GM23338 (cell line): ENCODE measurements around the gene ABHD3. TPM values are rescaled to one million over a fixed set of nuclear protein-coding genes. Genes with fewer than 3 reads are reported as not detected.

Source experiments
- ATAC-seq: fragments of 200-7000 bp; cut with Tn5 transposase; 3 replicates; pipeline ENCODE4 v1.9.1; 2020
- DNase-seq: peaks from one replicate; pipeline ENCODE4 v3.0.0-alpha.2; 2015; ENCODE audit warnings: low spot score
- H2AFZ ChIP-seq: fragments of 200-600 bp; sonication (generic); 2 replicates; pipeline ENCODE4 v1.8.0; 2016; ENCODE audit warnings: antibody characterized with exemption, mild to moderate bottlenecking, moderate library complexity
- H3F3A ChIP-seq: fragments of 200-600 bp; sonication (generic); replicated peaks from 2 replicates; pipeline ENCODE4 v1.8.0; 2017; ENCODE audit warnings: antibody characterized with exemption, mixed run types, low read depth
- H3K27ac ChIP-seq: fragments of 200-600 bp; sonication (generic); 2 replicates; pipeline ENCODE4 v1.6.1; 2016; ENCODE audit warnings: low read depth
- H3K27me3 ChIP-seq: fragments of 200-600 bp; sonication (generic); 2 replicates; pipeline ENCODE4 v1.8.0; 2016; ENCODE audit warnings: mild to moderate bottlenecking, mixed run types, moderate library complexity; ENCODE audit not compliant: insufficient read depth
- H3K36me3 ChIP-seq: fragments of 200-600 bp; sonication (generic); 2 replicates; pipeline ENCODE4 v1.8.0; 2016; ENCODE audit warnings: mild to moderate bottlenecking; ENCODE audit not compliant: insufficient read depth
- H3K4me1 ChIP-seq: fragments of 200-600 bp; sonication (generic); 2 replicates; pipeline ENCODE4 v1.8.0; 2016; ENCODE audit warnings: mild to moderate bottlenecking, moderate library complexity; ENCODE audit not compliant: insufficient read depth
- H3K4me2 ChIP-seq: fragments of 200-600 bp; sonication (generic); 2 replicates; pipeline ENCODE4 v1.7.1; 2017; ENCODE audit warnings: mixed run types
- H3K4me3 ChIP-seq: fragments of 200-600 bp; sonication (generic); 2 replicates; pipeline ENCODE4 v1.6.1; 2016; ENCODE audit warnings: mixed run types
- H3K79me2 ChIP-seq: fragments of 200-600 bp; sonication (generic); replicated peaks from 2 replicates; pipeline ENCODE4 v1.8.0; 2017; ENCODE audit warnings: mild to moderate bottlenecking; ENCODE audit not compliant: insufficient read depth
- H3K9me2 ChIP-seq: fragments of 200-600 bp; sonication (generic); 2 replicates; pipeline ENCODE4 v1.8.0; 2017; ENCODE audit not compliant: insufficient read depth
- H4K20me1 ChIP-seq: fragments of 200-600 bp; sonication (generic); replicated peaks from 2 replicates; pipeline ENCODE4 v1.8.0; 2017; ENCODE audit warnings: mild to moderate bottlenecking; ENCODE audit not compliant: insufficient read depth
- H3K27ac Mint-ChIP-seq: 2 replicates; pipeline ENCODE4 v1.8.0; 2020; ENCODE audit warnings: inconsistent platforms, mild to moderate bottlenecking, moderate library complexity, mixed read lengths
- H3K27me3 Mint-ChIP-seq: 3 replicates; pipeline ENCODE4 v1.8.0; 2022; ENCODE audit warnings: low read depth, mild to moderate bottlenecking, moderate library complexity, mixed read lengths, inconsistent platforms; ENCODE audit not compliant: insufficient read depth, poor library complexity
- H3K36me3 Mint-ChIP-seq: 3 replicates; pipeline ENCODE4 v1.8.0; 2021; ENCODE audit warnings: low read depth, mild to moderate bottlenecking, inconsistent platforms, moderate library complexity, mixed read lengths
- H3K4me1 Mint-ChIP-seq: 3 replicates; pipeline ENCODE4 v1.8.0; 2020; ENCODE audit warnings: mild to moderate bottlenecking, inconsistent platforms, mixed read lengths
- H3K4me3 Mint-ChIP-seq: 3 replicates; pipeline ENCODE4 v1.8.0; 2021; ENCODE audit warnings: moderate library complexity, mild to moderate bottlenecking, inconsistent platforms, mixed read lengths
- H3K9me3 Mint-ChIP-seq: 3 replicates; pipeline ENCODE4 v1.8.0; 2020; ENCODE audit warnings: moderate library complexity, mild to moderate bottlenecking, inconsistent platforms, mixed read lengths
- CREB1 ChIP-seq: fragments of 250-450 bp; sonication (Bioruptor Pico); IDR thresholded peaks from 2 replicates; pipeline ENCODE4 v1.5.0; 2020; ENCODE audit warnings: low read depth, mild to moderate bottlenecking, moderate library complexity
- EZH2 ChIP-seq: fragments of 200-600 bp; sonication (generic); IDR thresholded peaks from one replicate; pipeline ENCODE4 v1.8.0; 2017; ENCODE audit warnings: antibody characterized with exemption, mild to moderate bottlenecking, low read depth; ENCODE audit not compliant: unreplicated experiment
- EZH2phosphoT487 ChIP-seq: fragments of 200-600 bp; sonication (generic); IDR thresholded peaks from one replicate; pipeline ENCODE4 v1.8.1; 2018; ENCODE audit warnings: antibody characterized with exemption; ENCODE audit not compliant: unreplicated experiment
- JUNB ChIP-seq: IDR thresholded peaks from one replicate; pipeline ENCODE4 v1.6.1; 2016; ENCODE audit warnings: antibody characterized with exemption; ENCODE audit not compliant: unreplicated experiment
- NANOG ChIP-seq: IDR thresholded peaks from 2 replicates; pipeline ENCODE4 v1.6.1; 2016; ENCODE audit warnings: antibody characterized with exemption, borderline replicate concordance
- POLR2AphosphoS5 ChIP-seq: IDR thresholded peaks from 2 replicates; pipeline ENCODE4 v1.6.1; 2016; ENCODE audit warnings: antibody characterized with exemption, low read depth
- REST ChIP-seq: IDR thresholded peaks from one replicate; pipeline ENCODE4 v1.6.1; 2018; ENCODE audit warnings: antibody characterized with exemption; ENCODE audit not compliant: unreplicated experiment
- STAT1 ChIP-seq: IDR thresholded peaks from one replicate; pipeline ENCODE4 v1.6.1; 2016; ENCODE audit warnings: antibody characterized with exemption; ENCODE audit not compliant: unreplicated experiment
- ZNF114 ChIP-seq: fragments of 250-450 bp; sonication (Bioruptor Pico); IDR thresholded peaks from 2 replicates; pipeline ENCODE4 v1.5.0; 2020; ENCODE audit warnings: mild to moderate bottlenecking, moderate library complexity
- ZNF331 ChIP-seq: fragments of 250-450 bp; sonication (Bioruptor Pico); IDR thresholded peaks from 2 replicates; pipeline ENCODE4 v1.5.0; 2020; ENCODE audit warnings: low read depth, mild to moderate bottlenecking, moderate library complexity
- polyA plus RNA-seq: library from polyadenylated mRNA; unstranded; fragments of >200 nt; fragmentation: Nextera tagmentation; extraction: Ambion mirVana; gene quantifications from 2 replicates; pipeline ENCODE4 v1.2.1, GENCODE V29; 2016
- total RNA-seq: library from RNA; depleted of rRNA; stranded (reverse); fragments of >200 nt; shearing (Covaris generic); gene quantifications from 2 replicates; pipeline ENCODE4 v1.2.3, GENCODE V29; 2014
- TF ChIP-seq, protein P1 (sequence below): fragments of 250-450 bp; sonication (Bioruptor Pico); IDR thresholded peaks from 2 replicates; pipeline ENCODE4 v1.5.0; 2020; ENCODE audit warnings: mild to moderate bottlenecking, moderate library complexity
- TF ChIP-seq, protein P2 (sequence below): IDR thresholded peaks from 2 replicates; pipeline ENCODE4 v1.6.1; 2016; ENCODE audit warnings: antibody characterized with exemption
- TF ChIP-seq, protein P3 (sequence below), 2 experiments: fragments of 200-600 bp in 1 of 2; sonication (generic) in 1 of 2; conservative IDR thresholded peaks; 2 replicates each; pipeline versions ENCODE4 v1.5.1 to v1.6.1; 2016 to 2017; ENCODE audit warnings: antibody characterized with exemption in 2 of 2, low read depth in 2 of 2, mild to moderate bottlenecking in 2 of 2, moderate library complexity in 1 of 2

Gene ABHD3
- total and polyA plus RNA-seq, 2 experiments from 2014 or later = 16.2 to 19.9 TPM

- DNase-seq (no peak), ATAC-seq (no peak)
- Histone ChIP-seq H3K9me2 (no peaks in the 10 kb centered on the region), H3F3A (no peaks in the 10 kb centered on the region), H3K27ac (peak overlapping the region; percentile 97; the same call in 1 of the 2 replicates), H2AFZ (no peak overlapping the region), H3K36me3 (no peaks in the 10 kb centered on the region), H3K79me2 (peaks cover 45% of the 10 kb centered on the region), H3K4me1 (peaks cover 23% of the 10 kb centered on the region), H3K27me3 (no peaks in the 10 kb centered on the region), H4K20me1 (peaks cover 25% of the 10 kb centered on the region), H3K4me2 (peak overlapping the region; percentile 79; the same call in 1 of the 2 replicates), H3K4me3 (peak overlapping the region; percentile 78)
- Mint-ChIP-seq H3K9me3 (peaks cover 12% of the 10 kb centered on the region; the same call in 1 of the 3 replicates), H3K36me3 (peaks cover 5% of the 10 kb centered on the region), H3K4me3 (peak overlapping the region; percentile 91; the same call in 2 of the 3 replicates), H3K4me1 (peaks cover 35% of the 10 kb centered on the region), H3K27me3 (peaks cover 6% of the 10 kb centered on the region), H3K27ac (no peak overlapping the region)
- no peak for TF ChIP-seq POLR2AphosphoS5
- TF ChIP-seq, protein P1, sequence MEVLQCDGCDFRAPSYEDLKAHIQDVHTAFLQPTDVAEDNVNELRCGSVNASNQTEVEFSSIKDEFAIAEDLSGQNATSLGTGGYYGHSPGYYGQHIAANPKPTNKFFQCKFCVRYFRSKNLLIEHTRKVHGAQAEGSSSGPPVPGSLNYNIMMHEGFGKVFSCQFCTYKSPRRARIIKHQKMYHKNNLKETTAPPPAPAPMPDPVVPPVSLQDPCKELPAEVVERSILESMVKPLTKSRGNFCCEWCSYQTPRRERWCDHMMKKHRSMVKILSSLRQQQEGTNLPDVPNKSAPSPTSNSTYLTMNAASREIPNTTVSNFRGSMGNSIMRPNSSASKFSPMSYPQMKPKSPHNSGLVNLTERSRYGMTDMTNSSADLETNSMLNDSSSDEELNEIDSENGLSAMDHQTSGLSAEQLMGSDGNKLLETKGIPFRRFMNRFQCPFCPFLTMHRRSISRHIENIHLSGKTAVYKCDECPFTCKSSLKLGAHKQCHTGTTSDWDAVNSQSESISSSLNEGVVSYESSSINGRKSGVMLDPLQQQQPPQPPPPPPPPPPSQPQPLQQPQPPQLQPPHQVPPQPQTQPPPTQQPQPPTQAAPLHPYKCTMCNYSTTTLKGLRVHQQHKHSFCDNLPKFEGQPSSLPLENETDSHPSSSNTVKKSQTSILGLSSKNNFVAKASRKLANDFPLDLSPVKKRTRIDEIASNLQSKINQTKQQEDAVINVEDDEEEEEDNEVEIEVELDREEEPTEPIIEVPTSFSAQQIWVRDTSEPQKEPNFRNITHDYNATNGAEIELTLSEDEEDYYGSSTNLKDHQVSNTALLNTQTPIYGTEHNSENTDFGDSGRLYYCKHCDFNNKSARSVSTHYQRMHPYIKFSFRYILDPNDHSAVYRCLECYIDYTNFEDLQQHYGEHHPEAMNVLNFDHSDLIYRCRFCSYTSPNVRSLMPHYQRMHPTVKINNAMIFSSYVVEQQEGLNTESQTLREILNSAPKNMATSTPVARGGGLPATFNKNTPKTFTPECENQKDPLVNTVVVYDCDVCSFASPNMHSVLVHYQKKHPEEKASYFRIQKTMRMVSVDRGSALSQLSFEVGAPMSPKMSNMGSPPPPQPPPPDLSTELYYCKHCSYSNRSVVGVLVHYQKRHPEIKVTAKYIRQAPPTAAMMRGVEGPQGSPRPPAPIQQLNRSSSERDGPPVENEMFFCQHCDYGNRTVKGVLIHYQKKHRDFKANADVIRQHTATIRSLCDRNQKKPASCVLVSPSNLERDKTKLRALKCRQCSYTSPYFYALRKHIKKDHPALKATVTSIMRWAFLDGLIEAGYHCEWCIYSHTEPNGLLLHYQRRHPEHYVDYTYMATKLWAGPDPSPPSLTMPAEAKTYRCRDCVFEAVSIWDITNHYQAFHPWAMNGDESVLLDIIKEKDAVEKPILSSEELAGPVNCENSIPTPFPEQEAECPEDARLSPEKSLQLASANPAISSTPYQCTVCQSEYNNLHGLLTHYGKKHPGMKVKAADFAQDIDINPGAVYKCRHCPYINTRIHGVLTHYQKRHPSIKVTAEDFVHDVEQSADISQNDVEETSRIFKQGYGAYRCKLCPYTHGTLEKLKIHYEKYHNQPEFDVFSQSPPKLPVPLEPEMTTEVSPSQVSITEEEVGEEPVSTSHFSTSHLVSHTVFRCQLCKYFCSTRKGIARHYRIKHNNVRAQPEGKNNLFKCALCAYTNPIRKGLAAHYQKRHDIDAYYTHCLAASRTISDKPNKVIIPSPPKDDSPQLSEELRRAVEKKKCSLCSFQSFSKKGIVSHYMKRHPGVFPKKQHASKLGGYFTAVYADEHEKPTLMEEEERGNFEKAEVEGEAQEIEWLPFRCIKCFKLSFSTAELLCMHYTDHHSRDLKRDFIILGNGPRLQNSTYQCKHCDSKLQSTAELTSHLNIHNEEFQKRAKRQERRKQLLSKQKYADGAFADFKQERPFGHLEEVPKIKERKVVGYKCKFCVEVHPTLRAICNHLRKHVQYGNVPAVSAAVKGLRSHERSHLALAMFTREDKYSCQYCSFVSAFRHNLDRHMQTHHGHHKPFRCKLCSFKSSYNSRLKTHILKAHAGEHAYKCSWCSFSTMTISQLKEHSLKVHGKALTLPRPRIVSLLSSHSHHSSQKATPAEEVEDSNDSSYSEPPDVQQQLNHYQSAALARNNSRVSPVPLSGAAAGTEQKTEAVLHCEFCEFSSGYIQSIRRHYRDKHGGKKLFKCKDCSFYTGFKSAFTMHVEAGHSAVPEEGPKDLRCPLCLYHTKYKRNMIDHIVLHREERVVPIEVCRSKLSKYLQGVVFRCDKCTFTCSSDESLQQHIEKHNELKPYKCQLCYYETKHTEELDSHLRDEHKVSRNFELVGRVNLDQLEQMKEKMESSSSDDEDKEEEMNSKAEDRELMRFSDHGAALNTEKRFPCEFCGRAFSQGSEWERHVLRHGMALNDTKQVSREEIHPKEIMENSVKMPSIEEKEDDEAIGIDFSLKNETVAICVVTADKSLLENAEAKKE = no peak
- TF ChIP-seq EZH2 = no peak
- no peak for TF ChIP-seq REST
- TF ChIP-seq STAT1 = no peak
- TF ChIP-seq ZNF331 (CRISPR knock-in tag) = no peak
- no peak for TF ChIP-seq ZNF114 (CRISPR knock-in tag)
- TF ChIP-seq, protein P2, sequence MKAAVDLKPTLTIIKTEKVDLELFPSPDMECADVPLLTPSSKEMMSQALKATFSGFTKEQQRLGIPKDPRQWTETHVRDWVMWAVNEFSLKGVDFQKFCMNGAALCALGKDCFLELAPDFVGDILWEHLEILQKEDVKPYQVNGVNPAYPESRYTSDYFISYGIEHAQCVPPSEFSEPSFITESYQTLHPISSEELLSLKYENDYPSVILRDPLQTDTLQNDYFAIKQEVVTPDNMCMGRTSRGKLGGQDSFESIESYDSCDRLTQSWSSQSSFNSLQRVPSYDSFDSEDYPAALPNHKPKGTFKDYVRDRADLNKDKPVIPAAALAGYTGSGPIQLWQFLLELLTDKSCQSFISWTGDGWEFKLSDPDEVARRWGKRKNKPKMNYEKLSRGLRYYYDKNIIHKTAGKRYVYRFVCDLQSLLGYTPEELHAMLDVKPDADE = no peak
- TF ChIP-seq EZH2phosphoT487 = no peak
- TF ChIP-seq CREB1 (CRISPR knock-in tag) = no peak
- TF ChIP-seq NANOG = no peak
- TF ChIP-seq, protein P3, sequence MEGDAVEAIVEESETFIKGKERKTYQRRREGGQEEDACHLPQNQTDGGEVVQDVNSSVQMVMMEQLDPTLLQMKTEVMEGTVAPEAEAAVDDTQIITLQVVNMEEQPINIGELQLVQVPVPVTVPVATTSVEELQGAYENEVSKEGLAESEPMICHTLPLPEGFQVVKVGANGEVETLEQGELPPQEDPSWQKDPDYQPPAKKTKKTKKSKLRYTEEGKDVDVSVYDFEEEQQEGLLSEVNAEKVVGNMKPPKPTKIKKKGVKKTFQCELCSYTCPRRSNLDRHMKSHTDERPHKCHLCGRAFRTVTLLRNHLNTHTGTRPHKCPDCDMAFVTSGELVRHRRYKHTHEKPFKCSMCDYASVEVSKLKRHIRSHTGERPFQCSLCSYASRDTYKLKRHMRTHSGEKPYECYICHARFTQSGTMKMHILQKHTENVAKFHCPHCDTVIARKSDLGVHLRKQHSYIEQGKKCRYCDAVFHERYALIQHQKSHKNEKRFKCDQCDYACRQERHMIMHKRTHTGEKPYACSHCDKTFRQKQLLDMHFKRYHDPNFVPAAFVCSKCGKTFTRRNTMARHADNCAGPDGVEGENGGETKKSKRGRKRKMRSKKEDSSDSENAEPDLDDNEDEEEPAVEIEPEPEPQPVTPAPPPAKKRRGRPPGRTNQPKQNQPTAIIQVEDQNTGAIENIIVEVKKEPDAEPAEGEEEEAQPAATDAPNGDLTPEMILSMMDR (conservative IDR thresholded peaks at IDR 0.05; ENCODE audit: low read depth in 2 of 2) = no peak
- no peak for TF ChIP-seq JUNB
These were observed 36.7 kb upstream of the ABHD3 start for GRCh38 chr18:21741312-21741561.
